Gastrocnemius medialis (tissue), 4 donors: Measurements from ENCODE around the gene ALX4. TPM values are rescaled to one million over a fixed set of nuclear protein-coding genes. Genes with fewer than 3 reads are reported as not detected.

Source experiments
- ATAC-seq, 2 donors: fragments of 150-250 bp; one replicate each; pipeline ENCODE4 v1.9.1; 2016
- DNase-seq, 2 donors: peaks; one replicate each; pipeline ENCODE4 v3.0.0-alpha.2; 2019
- H3K27ac ChIP-seq, 4 donors: fragments of 200-600 bp; sonication (generic); 1 replicate in 1 of 4; 2 replicates in 3 of 4; pipeline ENCODE4 v1.5.1; 2016 to 2018; ENCODE audit warnings: mild to moderate bottlenecking in 2 of 4, moderate library complexity in 1 of 4
- H3K27me3 ChIP-seq, 3 donors: fragments of 200-600 bp; sonication (generic) in 2 of 3; 1 replicate in 1 of 3; 2 replicates in 2 of 3; pipeline versions ENCODE4 v1.5.1 to v1.6.0; 2016 to 2019; ENCODE audit warnings: mild to moderate bottlenecking in 1 of 3, moderate library complexity in 1 of 3
- H3K36me3 ChIP-seq, 2 donors: fragments of 200-600 bp; sonication (generic) in 1 of 2; one replicate each; pipeline ENCODE4 v1.5.1; 2017 to 2018
- H3K4me1 ChIP-seq, 2 donors: fragments of 200-600 bp; sonication (generic) in 1 of 2; one replicate each; pipeline ENCODE4 v1.5.1; 2016 to 2017; ENCODE audit warnings: mild to moderate bottlenecking in 2 of 2
- H3K4me3 ChIP-seq, 4 donors: fragments of 200-600 bp; sonication (generic) in 3 of 4; 1 replicate in 1 of 4; 2 replicates in 3 of 4; pipeline ENCODE4 v1.5.1; 2016 to 2019; ENCODE audit warnings: mild to moderate bottlenecking in 2 of 4
- H3K9me3 ChIP-seq, 3 donors: fragments of 200-600 bp; sonication (generic) in 2 of 3; 1 replicate in 1 of 3; 2 replicates in 2 of 3; pipeline ENCODE4 v1.5.1; 2016 to 2019
- POLR2A ChIP-seq, 2 donors: fragments of 450-650 bp; IDR thresholded peaks; one replicate each; pipeline ENCODE4 v1.6.1; 2017; ENCODE audit warnings: antibody characterized with exemption in 2 of 2, mild to moderate bottlenecking in 2 of 2, moderate library complexity in 2 of 2
- in situ Hi-C, 4 donors: fragments of 200-750 bp; cut with MboI; loops; one replicate each; pipeline versions ENCODE4 v1.15.0 to v1.8.0; 2017; ENCODE audit warnings: low sequenced_read_pairs in 4 of 4
- intact Hi-C: fragments of 100-400 bp; cut with DNase I; formaldehyde crosslinking; loops from one replicate; pipeline ENCODE4 v1.15.1; 2023; ENCODE audit warnings: low total_unique reads
- total RNA-seq, 4 donors: library from RNA; depleted of rRNA; stranded (reverse); fragments of >200 nt; gene quantifications; one replicate each; pipeline versions ENCODE4 v1.1.0 to v1.2.3, GENCODE V29; 2016
- TF ChIP-seq, protein P1 (sequence below), 5 experiments: fragments of 450-650 bp in 3 of 5; fragments of 200-600 bp in 2 of 5; sonication (generic) in 2 of 5; IDR thresholded peaks in 4 of 5; conservative IDR thresholded peaks in 1 of 5; 1 replicate in 4 of 5; 2 replicates in 1 of 5; pipeline ENCODE4 v1.5.1; 2016 to 2019; ENCODE audit warnings: antibody characterized with exemption in 5 of 5, mild to moderate bottlenecking in 3 of 5, moderate library complexity in 3 of 5

Gene ALX4
- total RNA-seq, 4 donors from 2014 or later, result 0.07 to 0.12 TPM; not detected in 2

DNA sequence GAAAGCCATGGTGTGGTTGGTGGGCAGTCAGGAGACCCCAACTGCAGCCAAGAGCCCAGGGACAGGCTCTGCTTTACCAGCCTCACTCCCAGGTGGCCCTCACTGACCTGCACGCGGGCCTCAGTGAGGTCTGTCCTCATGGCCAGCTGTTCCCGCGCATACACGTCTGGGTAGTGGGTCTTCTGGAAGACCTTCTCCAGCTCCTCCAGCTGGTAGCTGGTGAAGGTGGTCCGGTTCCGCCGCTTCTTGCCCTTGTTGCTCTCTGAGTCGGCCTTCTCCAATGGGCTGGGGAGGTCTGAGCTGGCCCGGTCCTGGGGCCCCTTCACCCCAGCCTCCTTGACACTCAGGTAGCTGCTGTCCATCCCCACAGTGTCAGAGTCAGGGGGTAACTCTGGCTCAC lies 34.7 kb downstream of the ALX4 start:
- Histone ChIP-seq H3K27ac (no peak overlapping the region), H3K4me3 (no peak overlapping the region), H3K27me3 (no peaks in the 10 kb centered on the region), H3K9me3 (no peaks in the 10 kb centered on the region), H3K36me3 (no peaks in the 10 kb centered on the region), H3K4me1 (no peaks in the 10 kb centered on the region)
- in situ Hi-C loops (loop anchor here in 1 of 4 donors (25.0 kb wide), 1 partner anchor 163 kb away; no protein-coding TSS in a partner anchor), intact Hi-C loops (no loop called here)
- DNase-seq, result no peak
- TF ChIP-seq POLR2A (IDR thresholded peaks at IDR 0.05), result no peak
- TF ChIP-seq, protein P1, sequence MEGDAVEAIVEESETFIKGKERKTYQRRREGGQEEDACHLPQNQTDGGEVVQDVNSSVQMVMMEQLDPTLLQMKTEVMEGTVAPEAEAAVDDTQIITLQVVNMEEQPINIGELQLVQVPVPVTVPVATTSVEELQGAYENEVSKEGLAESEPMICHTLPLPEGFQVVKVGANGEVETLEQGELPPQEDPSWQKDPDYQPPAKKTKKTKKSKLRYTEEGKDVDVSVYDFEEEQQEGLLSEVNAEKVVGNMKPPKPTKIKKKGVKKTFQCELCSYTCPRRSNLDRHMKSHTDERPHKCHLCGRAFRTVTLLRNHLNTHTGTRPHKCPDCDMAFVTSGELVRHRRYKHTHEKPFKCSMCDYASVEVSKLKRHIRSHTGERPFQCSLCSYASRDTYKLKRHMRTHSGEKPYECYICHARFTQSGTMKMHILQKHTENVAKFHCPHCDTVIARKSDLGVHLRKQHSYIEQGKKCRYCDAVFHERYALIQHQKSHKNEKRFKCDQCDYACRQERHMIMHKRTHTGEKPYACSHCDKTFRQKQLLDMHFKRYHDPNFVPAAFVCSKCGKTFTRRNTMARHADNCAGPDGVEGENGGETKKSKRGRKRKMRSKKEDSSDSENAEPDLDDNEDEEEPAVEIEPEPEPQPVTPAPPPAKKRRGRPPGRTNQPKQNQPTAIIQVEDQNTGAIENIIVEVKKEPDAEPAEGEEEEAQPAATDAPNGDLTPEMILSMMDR (IDR thresholded peaks at IDR 0.05 in 4 of 5, conservative IDR thresholded peaks at IDR 0.05 in 1 of 5), result no peak
- ATAC-seq, result no peak

DNA sequence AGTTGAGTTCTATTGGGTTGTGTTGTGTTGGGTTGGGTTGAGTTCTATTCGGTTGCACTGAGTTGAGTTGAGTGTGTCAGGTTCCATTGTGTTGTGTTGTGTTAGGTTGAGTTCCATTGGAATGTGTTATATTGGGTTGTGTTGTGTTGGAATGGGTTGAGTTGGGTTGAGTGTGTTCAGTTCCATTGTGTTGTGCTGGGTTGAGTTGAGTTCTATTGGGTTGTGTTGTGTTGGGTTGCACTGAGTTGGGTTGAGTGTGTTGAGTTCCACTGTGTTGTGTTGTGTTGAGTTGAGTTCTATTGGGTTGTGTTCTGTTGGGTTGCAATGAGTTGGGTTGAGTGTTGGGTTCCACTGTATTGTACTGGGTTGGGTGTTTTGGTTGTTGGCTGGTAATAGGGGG lies 35.5 kb downstream of the ALX4 start:
- Histone ChIP-seq H3K36me3 (no peaks in the 10 kb centered on the region), H3K4me1 (no peaks in the 10 kb centered on the region), H3K27me3 (no peaks in the 10 kb centered on the region), H3K4me3 (no peak overlapping the region), H3K27ac (no peak overlapping the region), H3K9me3 (no peaks in the 10 kb centered on the region)
- in situ Hi-C loops, result no loop called here
- intact Hi-C loops, result no loop called here
- TF ChIP-seq POLR2A (IDR thresholded peaks at IDR 0.05), result no peak
- TF ChIP-seq, protein P1 (IDR thresholded peaks at IDR 0.05 in 4 of 5, conservative IDR thresholded peaks at IDR 0.05 in 1 of 5), result no peak
- ATAC-seq (no peak), DNase-seq (no peak)

DNA sequence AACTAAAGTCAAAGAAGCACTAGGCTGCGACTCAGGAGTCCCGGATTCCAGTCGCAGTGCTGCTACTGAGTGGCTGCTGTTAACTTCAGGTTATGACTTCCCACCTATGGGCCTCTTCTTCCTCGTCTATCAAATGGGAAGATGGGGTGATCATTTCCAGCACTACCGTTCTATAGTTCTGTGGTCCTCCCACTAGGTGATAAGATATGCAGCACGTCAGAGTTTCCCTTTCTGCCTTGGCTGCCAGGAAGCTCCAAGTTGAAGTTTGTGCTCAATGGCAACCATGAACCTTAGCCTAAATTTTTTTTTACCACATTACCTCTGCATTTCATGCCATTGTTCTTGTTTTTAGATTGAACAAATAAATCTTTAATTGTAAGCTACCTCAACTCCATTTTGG lies 38.7 kb downstream of the ALX4 start:
- no peak for TF ChIP-seq POLR2A (IDR thresholded peaks at IDR 0.05)
- TF ChIP-seq, protein P1 (IDR thresholded peaks at IDR 0.05 in 4 of 5, conservative IDR thresholded peaks at IDR 0.05 in 1 of 5), result no peak
- H3K27ac ChIP-seq, result no peak overlapping the region
- H3K4me1 ChIP-seq, result no peaks in the 10 kb centered on the region
- intact Hi-C loops (no loop called here), in situ Hi-C loops (no loop called here)
- DNase-seq (no peak), ATAC-seq (no peak)
- no peaks in the 10 kb centered on the region for H3K36me3 ChIP-seq
- H3K27me3 ChIP-seq, result no peaks in the 10 kb centered on the region
- H3K4me3 ChIP-seq, result no peak overlapping the region
- H3K9me3 ChIP-seq, result no peaks in the 10 kb centered on the region

DNA sequence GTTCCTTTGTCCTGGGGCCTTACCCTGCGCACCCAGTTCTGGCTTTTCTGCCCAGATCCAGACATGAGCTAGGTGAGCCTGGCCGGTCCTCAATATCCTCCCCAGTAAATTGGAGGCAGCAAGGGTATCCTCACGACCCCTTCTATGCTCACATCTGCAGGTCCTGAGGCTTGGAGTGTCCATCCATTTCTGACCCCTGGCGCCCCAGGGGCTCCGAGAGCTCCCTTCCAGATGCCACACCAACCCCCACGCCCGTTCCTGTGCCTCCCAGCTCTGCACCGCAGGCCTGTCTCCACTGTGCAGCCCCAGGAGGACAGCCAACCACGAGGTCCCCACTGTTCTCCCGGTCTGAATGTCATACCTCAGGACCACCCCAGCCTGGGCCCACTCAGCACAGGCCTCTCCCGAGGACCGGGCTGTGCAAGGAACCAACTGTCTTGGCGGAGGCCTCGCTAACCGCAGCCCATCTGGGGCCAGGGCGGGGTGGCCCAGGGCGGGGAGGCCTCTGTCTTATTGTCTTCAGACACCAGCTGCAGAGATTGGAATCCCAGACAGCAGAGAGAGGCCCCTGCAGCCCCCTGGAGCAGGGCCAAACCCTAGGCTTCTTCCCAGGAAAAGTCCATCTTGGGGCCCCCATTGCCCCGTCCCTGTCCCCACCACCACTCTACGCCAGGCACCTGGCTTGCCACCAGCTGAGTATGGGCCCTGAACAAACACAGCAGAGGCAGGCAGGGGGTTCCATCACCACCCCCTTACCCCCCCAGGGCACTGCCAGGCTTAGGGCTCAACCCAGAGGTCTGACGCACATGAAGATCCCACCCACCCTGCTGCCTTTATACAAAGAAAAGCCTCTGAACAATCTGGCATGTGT lies 39.3 kb downstream of the ALX4 start:
- TF ChIP-seq POLR2A (IDR thresholded peaks at IDR 0.05), result no peak
- TF ChIP-seq, protein P1 (IDR thresholded peaks at IDR 0.05 in 4 of 5, conservative IDR thresholded peaks at IDR 0.05 in 1 of 5), result no peak
- no peak for ATAC-seq
- Histone ChIP-seq H3K36me3 (no peaks in the 10 kb centered on the region), H3K9me3 (no peaks in the 10 kb centered on the region), H3K27ac (no peak overlapping the region), H3K4me1 (no peaks in the 10 kb centered on the region), H3K4me3 (no peak overlapping the region), H3K27me3 (no peaks in the 10 kb centered on the region)
- no peak for DNase-seq
- intact Hi-C loops, result no loop called here
- in situ Hi-C loops, result no loop called here
